Activated naive CD4-positive, alpha-beta T cell treated with anti-CD3 and anti-CD28 coated beads, Interleukin-2, amount 50 U/mL, for 16 hours (primary cell): ENCODE results near the gene FGGY.
"Not testable (repeated sequence)": the region's sequence is repeated elsewhere in the genome, so short reads cannot be mapped to it uniquely, and the experiment has no call there.

Experiments used
- DNase-seq: peaks from one replicate; pipeline ENCODE4 v3.0.0-alpha.2; 2020

FGGY gene

DNA sequence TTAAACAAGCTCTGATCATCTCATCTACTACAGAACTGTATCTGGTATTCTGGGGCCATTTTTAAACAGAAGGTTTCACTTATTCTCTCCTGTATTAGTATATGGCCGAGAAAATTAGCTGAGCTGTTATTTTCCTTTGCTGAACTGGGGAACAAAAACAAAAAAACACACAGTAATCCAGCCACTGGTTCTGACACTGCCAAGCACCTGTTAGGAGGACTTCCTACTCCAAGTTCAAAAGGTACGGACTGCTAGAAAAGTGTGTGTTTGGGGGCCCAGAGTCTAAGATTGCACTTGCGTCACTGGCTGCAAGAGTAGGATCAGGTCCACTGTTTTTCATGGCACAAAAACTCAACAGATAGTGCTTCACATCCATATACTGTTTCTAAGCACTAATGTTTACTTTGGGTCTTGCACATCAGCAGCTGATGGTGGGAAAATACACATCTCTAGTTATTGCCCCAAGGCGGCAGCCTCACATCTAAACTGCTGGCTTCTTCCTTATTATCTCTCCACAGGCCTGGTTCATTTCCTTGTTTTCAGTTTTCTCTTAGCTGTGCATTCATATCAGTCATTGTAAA, 226.1 kb downstream of the FGGY start:
- DNase-seq: no peak

DNA sequence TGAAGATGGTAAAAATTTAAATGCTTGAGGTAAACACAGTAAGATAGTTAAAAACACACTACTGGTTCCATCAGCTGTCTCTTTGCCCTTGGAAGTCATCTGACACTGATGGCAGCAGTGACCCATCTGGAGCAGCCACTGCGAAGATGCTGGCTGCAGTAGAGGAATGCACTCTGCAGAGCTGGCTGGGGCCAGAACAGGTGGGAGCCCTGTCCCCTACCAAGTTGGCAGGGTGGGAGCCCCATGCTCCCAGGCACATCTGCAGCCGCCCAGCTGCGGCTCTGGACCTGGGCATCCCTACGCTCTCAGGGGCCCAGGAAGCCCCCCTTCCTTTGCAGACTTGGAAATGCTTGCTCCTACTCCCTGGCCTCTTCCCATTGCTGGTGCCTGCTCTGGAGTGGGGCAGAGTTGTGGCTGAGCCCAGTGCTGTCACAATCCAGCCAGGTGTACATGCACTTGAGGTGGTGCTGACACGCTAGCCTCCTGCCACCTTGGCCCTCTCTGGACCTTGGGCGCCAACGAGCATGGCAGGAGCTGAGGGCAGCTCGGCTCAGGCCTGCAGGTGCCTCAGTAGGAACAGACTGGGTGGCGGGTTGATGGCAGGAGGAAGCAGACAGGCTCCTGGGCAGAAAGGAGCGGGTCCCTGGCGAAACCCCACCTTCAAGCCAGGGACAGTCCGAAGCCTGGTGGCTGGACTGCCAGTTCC, 227.0 kb downstream of the FGGY start:
- DNase-seq: no peak

DNA sequence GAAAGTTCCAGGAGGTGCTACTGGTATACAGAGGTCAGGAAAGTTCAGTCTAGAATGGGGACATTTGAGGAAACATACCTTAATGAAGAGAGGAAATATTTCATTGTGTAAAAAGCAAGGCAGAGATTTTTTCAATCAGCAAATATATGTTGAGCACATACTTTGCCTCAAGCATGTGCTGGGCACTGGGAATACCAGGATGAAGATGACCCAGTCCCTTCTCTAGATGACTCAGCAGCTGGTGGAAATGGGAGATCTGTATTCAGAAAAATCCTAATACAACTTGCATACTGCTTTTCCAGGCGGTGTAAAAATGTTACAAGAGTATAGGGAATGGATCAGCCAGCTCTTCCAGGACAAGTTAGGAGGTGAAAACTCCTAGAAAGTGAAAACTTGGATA, 229.3 kb downstream of the FGGY start:
- DNase-seq: no peak

DNA sequence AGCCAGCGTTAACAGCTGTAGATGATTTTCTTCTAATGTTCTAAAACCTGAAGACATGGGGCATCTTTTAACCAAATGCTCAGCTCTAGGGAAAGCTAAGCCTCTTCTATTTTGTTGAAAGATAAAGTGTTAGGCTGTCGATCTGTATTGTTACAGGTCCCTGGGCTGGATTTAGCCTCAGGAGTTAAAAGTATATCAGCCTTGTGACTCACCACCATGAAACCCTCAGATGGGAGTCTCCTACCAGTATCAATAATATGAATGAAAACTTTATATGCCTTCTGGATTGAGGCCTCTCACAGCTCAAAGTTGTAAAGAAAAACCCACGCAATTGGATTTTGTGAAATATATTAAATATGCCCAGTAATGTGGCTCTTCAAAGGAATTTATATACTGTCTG, 231.6 kb downstream of the FGGY start:
- no peak for DNase-seq

DNA sequence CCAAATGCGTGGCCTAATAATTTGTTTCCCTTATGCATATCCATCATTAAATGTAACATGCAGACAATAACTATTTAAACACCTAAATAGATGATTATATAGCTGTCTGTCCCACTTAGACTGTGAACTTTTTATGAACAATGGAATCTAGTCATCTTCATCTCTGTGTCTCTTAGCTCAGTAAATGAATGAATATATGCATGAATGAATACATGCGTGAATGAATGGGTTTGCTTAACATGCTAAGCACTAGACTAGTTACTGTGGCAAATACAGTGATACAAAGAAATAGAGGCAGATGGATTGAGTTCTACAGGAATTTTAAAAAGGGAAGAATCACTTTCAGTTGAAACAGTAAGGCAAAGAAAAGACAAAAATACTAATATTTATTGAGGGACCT, 232.0 kb downstream of the FGGY start:
- no peak for DNase-seq

DNA sequence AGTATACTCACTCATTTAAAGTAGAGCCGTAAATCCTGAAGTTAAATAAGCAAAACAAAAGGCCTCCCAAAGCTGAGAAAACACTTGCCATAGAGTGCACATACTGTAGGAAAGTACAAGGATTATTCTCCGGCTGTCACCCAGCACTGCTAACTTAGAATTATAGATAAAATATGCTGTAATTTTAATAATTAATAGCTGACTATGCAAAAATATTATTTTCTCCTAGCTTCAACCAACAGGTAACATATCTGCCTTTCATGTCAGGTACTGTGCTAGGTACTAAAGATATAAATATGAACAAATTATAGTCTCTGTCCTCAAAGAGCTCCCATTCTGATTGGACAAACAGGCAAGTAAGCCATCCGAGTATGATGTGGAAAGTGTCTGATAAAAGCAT, 233.2 kb downstream of the FGGY start:
- no peak for DNase-seq

DNA sequence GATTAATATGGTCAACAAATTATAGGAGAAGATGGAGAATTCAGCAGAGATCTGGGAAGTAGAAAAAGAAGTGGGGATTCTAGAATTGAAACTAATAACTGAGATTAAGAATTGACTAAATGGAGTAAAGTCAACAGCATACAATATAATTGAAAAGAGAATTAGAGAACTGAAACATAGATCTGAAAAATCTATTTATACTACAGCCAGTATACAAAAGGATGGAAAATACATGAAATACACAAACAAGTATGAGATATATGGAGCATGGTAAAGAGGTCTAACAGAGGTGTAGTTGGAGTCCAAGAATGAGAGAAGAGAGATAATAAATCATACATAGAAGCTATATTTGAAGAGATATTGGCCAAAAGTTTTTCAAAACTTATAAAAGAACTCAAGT, 235.2 kb downstream of the FGGY start:
- no peak for DNase-seq

DNA sequence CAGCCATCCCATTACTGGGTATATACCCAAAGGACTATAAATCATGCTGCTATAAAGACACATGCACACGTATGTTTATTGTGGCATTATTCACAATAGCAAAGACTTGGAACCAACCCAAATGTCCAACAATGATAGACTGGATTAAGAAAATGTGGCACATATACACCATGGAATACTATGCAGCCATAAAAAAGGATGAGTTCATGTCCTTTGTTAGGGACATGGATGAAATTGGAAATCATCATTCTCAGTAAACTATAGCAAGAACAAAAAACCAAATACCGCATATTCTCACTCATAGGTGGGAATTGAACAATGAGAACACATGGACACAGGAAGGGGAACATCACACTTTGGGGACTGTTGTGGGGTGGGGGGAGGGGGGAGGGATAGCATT, 241.6 kb downstream of the FGGY start:
- DNase-seq: not testable (repeated sequence)

DNA sequence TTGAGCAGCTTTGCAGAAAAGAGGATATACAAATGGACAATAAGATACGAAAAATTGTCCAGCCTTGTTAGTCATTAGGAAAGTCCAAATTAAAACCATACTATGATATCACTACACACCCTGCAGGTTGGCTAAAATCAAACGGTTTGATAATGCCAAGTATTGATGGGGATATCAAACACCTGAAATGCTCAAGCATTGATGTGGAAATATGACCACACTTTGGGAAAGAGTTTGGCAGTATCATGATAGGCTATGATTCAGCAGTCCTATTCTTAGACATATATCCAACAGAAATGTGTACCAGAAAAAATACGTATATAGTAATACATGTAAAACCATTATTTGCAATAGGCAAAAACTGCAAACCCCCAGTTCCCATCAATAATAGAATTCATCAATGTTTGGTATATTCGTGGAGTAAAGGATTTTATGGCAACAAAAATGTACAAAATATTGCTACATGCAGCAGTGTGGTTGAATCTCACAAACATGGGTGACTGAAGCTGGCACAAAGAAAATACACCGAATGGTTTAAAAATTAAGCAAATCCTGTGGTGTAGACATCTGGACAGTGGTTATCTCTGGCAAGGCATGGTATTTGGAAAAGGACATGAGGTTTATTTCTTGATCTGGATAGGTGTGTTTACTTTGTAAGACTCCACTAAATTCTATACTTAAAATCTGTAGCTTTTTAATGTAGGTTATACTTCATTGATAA, 243.2 kb downstream of the FGGY start:
- DNase-seq: no peak

DNA sequence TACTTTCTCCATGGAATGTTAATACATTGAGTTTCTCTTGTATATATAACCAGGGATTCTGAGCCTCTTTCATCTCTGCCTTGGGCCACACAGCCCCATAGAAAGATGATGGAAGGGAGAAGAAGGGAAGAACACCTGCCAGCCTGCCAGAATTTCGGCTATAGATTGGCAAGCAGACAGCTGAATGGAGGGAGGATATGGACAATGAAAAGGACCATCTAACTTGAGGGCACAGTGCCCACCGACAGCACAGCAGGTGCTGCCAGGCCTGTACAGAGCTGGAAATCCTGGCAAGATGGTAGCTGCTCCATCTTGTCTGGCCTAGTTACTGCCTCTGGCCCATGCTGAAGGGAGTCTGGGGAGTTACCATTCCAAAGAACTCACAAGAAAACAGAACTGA, 244.3 kb downstream of the FGGY start:
- no peak for DNase-seq

DNA sequence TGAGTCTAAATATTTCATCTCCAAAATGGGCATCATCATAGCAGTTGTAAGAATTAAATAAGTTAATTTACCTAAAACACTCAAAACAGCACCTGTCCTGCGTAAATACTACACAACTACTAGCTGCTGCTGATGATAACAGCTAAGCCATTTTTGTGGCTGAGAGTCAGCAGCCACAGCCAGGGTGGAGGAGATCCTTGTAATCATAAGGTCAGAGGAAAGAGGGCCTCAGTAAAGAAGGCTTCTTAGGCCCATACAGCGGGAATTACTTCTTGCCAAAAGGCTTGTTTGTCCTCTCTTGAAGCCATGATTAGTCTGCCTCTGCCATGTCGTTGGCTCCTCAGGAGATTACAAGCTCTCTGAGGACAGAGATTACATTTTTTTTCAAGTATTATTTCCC, 245.0 kb downstream of the FGGY start:
- DNase-seq: no peak

DNA sequence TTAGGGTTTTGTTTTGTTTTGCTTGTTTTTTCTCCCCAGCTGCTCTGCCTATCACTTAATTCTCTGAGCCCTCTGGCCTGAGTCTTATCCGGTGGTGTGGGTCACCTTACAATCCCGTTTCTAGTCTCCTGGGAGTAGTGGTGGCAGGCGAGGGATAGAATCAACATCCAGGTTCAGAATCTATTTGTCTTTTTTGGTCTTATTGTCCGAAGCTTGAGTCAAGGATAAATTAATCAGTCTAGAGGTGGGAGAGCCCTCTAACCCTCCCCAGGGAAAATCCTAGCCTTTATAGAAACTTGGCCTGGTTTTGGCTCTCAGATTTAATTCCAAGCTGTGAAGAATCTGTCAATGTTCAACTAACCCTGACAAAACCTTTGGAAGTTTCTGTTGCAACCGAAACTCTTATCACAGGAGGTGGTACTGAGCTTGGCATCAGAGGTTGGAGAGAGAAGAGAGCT, 246.3 kb downstream of the FGGY start:
- no peak for DNase-seq

DNA sequence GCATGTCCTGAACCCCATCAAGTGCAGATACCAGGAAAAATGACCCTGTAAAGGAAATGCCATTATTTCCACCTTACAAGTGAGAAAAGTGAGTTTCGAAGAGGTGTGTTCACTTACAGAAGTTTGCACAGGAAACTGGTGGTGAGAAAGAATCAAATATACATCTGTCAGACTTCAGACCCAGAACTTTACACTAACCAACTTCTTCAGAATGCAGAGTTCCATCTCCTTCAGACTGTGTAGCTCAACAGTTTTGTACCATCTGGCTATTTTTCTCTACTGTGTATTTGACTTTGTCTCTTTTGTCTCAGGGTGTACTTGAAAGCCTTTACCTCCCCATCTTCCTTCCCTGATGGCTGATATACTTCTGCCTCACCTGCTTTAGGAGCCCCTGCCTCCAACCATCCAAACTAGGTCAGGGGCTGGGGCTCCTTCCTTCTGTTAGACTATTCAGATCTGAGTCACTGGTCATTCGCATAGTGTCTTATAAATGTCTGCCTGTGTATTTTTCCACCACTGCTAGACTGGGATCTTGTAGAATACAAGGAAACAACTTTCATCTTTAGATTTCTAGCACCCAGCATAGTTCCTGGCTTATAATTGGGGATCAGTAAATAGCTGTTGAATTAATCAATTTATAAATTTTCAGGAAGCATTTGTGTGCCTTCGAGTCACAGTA, 247.9 kb downstream of the FGGY start:
- no peak for DNase-seq

DNA sequence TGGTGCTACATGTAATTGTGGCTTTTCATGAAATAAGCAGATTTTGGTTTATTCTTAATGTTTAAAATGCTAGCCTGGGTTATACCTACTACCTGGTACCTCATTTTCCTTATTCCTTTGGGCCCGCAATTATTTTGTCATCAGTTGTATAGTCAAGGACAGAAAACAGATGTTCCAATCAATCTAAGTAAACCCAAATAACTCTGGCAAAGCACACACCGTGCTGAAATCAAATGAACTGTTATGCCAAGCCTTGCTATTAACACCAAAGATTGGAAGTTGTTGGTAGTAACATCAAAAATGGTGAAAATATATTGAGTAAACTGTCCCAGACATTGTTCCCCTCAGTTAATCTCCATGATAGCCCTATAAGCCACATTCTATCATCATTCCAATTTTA, 248.9 kb downstream of the FGGY start:
- DNase-seq: no peak

DNA sequence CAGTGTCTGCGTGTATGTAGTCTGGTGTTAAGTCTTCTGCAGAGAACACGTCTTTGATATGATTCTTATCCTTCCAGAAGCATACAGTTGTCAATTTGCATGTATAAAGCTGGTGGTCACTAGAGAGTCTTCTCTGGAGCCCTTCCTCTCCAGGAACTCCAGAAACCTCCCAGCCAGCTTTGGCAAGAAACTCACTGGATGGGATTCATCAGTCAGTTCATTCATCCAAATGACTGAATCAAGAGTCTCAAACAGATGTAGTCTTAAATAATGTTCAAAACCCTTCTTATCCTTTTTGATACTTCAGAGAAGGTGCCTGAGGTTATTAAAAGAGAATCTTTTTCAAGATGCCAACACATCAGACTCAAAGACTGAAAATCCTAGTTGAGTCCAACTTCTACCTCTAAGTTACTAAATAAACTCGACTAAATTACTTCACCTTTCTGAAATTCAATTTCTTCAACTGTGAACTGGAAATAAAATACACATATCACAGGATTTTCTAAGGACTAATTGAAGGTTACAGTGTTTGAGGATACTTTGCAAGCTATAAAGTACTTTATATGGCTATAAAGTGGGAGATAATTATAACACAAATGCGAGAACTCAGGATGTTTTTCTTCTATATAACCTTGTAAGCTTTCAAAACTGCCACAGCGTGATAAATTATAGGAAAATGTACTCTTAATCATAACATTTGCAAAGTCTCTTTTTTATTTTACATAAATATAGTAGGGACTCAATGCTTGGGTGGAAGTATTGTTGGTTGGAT, 252.4 kb downstream of the FGGY start:
- no peak for DNase-seq

DNA sequence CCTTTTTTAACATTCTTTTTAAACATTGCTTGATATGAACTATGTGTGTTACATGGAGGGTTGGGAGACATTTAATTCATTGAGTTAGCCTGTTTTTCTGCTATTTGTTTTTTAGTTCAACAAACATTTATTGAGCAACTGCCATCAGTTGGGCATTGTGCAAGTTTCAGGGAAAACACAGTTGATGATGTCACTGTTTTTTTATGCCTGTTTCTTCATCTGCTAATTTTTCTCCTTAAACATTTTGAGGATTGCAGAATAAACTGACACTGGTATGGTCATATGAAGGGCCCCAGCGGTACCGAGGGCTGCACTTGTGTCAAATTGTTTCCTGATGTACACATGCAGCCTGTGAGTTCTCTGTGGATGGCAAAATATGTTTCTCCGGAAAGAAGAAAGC, 253.0 kb downstream of the FGGY start:
- DNase-seq: no peak

DNA sequence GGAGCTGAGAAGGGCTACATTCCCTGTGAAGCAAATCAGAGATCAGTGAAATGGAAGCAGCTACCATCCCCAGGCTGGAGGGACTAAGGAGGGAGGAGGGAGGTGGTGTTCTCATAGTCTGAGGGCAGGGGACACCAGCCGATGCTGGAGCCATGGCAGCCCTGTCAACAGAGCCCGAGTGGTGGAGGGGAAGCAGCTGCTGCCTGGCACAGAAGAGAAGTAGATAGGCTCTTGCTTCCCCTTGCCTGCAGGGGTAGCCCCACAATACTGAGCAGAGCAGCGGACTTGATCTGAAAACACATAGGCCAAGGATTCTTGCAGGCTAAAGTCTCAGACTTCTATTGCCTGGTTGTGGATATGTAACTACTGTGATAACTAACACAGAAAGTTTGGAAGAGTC, 255.1 kb downstream of the FGGY start:
- DNase-seq: no peak

DNA sequence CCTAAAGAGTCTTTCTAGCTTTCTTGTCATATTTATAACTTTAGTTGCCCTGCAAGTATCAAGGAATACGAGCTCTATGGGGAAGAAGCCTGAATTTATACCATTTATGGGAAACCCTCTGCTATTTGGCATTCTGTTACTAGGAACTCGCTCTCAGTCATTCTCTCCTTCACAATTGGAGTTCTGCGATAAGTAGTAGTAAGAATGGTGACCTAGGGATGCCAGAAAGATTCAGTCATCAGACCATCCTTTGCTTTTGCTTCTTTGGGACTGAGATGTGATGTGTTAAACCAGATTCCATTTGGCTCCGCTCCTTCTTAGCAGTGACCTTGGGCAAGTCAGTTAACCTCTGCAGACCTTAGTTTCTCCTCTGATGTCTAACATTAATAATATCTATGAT, 256.5 kb downstream of the FGGY start:
- no peak for DNase-seq

DNA sequence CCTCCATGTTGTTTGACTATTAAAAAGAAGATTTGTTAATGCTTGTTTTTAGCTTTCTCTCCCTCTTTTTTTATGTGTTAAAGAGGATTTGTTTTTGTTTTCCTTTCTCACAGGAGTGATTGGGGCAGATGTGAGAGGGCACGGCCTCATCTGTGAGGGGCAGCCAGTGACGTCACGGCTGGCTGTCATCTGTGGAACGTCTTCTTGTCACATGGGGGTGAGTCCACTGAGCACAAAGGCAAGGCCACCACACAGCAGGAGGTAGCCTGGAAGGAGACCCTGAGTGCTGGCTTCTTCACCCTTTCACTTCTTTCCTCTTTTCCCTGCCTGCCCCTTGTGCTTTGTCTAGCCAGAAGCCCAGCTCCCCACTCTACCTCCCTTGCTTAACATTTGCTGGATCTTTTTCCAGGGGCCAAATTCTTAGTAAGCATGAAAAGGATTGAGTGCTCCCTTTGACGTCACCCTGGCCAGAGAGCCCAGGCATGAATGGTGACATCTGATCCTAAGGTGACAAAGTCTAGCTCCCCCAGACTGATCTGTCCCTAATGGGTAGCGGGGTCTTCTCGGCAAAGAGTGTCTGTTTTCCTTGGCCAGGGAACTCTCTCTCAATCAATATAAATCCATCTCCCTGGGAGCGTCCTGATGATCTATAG, 257.2 kb downstream of the FGGY start:
- no peak for DNase-seq

DNA sequence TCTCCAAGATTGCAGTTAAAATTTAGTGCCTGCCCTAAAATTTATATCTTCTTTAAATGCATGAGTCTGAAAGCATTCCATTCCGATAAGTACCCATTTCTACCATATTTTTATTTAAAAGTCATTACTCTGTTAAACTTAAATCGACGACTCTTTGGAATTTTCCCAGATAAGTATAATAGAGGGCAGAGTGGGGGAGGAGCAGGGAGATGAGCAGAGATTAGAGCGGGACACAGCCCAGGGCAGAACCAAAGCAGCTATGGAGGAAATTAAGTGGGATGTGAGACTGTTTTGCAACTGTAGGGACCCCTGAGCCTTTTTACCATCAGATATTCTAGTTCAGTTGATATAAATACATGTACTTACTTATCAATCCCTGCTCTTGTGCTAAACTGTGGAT, 257.9 kb downstream of the FGGY start:
- no peak for DNase-seq

DNA sequence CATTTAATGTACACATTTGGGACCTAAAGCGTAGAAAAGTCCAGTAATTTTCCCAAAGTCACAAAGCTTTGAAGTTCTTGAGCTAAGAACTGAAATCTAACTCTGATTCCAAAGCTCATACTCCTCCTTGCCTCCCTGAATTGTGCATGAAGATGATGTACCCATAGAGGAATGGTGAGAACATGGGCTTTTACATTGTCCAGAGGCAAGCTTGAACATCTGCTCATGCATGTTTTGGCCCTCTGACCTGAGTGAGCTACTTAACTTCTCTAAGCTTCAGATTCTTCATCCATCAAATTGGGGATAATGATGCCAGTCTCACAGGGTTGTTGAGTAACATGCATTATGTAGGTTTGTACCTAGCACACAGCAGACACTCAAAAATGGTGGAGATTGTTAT, 259.5 kb downstream of the FGGY start:
- no peak for DNase-seq

DNA sequence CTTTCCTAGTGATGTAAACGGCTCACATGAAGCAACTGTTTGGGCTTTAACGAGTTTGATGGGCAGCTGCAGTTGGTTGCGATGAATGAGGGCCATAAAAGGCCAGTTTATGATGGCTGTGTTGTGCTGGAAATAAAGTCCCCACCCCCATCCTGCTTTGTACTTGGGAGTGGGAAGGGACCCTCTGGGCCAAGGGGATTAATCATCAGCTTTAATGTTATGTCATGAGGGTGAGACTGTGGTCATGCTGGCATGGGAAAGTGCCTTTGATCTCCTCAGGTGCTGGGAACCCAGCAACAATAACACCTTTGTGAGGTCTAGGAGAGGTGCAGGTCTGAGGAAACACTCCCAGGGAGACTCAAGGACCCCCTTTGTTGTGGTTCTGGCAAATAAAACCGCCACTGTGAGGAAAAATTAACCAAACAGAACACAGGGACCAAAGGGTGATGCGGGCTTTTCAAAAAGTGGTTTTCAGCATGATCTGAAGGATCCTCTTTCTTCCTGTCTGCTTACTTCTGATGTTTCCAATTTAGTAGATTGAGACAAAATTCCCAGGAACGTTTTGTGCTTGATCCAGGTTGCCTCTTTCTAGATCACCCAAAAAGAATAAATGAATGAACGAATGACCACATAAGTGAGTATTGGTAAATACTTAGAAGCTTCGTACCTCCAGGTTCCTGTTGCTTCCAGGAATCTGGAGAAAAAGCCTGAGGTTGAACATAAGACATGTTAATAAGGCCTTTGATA, 260.1 kb downstream of the FGGY start:
- DNase-seq: no peak
